OCI-LY1 (cell line): ENCODE measurements around the gene LTBP4.

Experiments used
- H2AFZ ChIP-seq: fragments of 200-600 bp; sonication (generic), shearing (Covaris generic); 2 replicates; pipeline ENCODE4 v1.6.0; 2014; ENCODE audit warnings: antibody characterized with exemption, mild to moderate bottlenecking, low read length
- H3F3A ChIP-seq: fragments of 200-600 bp; sonication (generic), shearing (Covaris generic); 2 replicates; pipeline ENCODE4 v1.6.0; 2014; ENCODE audit warnings: mild to moderate bottlenecking, antibody characterized with exemption, low read length, moderate library complexity; ENCODE audit not compliant: insufficient read depth
- H3K27ac ChIP-seq: fragments of 200-600 bp; sonication (generic); 2 replicates; pipeline ENCODE4 v1.5.1; 2014; ENCODE audit warnings: low read length, mixed run types, mild to moderate bottlenecking, low read depth; ENCODE audit not compliant: poor library complexity, severe bottlenecking
- H3K27me3 ChIP-seq: fragments of 200-600 bp; sonication (generic); 2 replicates; pipeline ENCODE4 v1.6.0; 2014; ENCODE audit warnings: antibody characterized with exemption, mild to moderate bottlenecking, low read length, moderate library complexity; ENCODE audit not compliant: insufficient read depth
- H3K36me3 ChIP-seq: fragments of 200-600 bp; sonication (generic); 2 replicates; pipeline ENCODE4 v1.6.1; 2014; ENCODE audit warnings: mild to moderate bottlenecking, antibody characterized with exemption, low read length, moderate library complexity, mixed read lengths; ENCODE audit not compliant: insufficient read depth
- H3K4me1 ChIP-seq: fragments of 200-600 bp; sonication (generic); 2 replicates; pipeline ENCODE4 v1.5.1; 2014; ENCODE audit warnings: mild to moderate bottlenecking, low read length, moderate library complexity; ENCODE audit not compliant: insufficient read depth, severe bottlenecking
- H3K4me2 ChIP-seq: fragments of 200-600 bp; sonication (generic), shearing (Covaris generic); 2 replicates; pipeline ENCODE4 v1.6.1; 2014; ENCODE audit warnings: low read length
- H3K4me3 ChIP-seq: fragments of 200-600 bp; sonication (generic); 2 replicates; pipeline ENCODE4 v1.5.1; 2014; ENCODE audit warnings: low read length, low read depth, mild to moderate bottlenecking, mixed read lengths; ENCODE audit not compliant: poor library complexity, severe bottlenecking
- H3K79me2 ChIP-seq: fragments of 200-600 bp; shearing (Covaris generic); 2 replicates; pipeline ENCODE4 v1.6.1; 2016; ENCODE audit warnings: mixed run types, low read length, mixed read lengths; ENCODE audit not compliant: insufficient read depth
- H3K9ac ChIP-seq: fragments of 200-600 bp; sonication (generic), shearing (Covaris generic); 2 replicates; pipeline ENCODE4 v1.6.1; 2014; ENCODE audit warnings: mild to moderate bottlenecking, low read length, mixed read lengths
- H3K9me2 ChIP-seq: fragments of 200-600 bp; sonication (generic), shearing (Covaris generic); 2 replicates; pipeline ENCODE4 v1.6.1; 2014; ENCODE audit warnings: low read depth, mild to moderate bottlenecking, low read length, mixed read lengths
- H3K9me3 ChIP-seq: fragments of 200-600 bp; shearing (Covaris generic); 2 replicates; pipeline ENCODE4 v1.6.1; 2014; ENCODE audit warnings: low read length, mixed read lengths
- H4K20me1 ChIP-seq: fragments of 200-600 bp; sonication (generic), shearing (Covaris generic); 2 replicates; pipeline ENCODE4 v1.6.0; 2016; ENCODE audit warnings: mild to moderate bottlenecking, low read length; ENCODE audit not compliant: insufficient read depth
- CTCF ChIP-seq: fragments of 200-600 bp; sonication (generic), shearing (Covaris generic); IDR thresholded peaks from 2 replicates; pipeline ENCODE4 v1.5.1; 2017; ENCODE audit warnings: mild to moderate bottlenecking, antibody characterized with exemption, low read length, moderate library complexity, mixed read lengths
- EZH2 ChIP-seq: fragments of 200-600 bp; sonication (generic), shearing (Covaris generic); IDR thresholded peaks from 2 replicates; pipeline ENCODE4 v1.8.0; 2017; ENCODE audit warnings: borderline replicate concordance, mixed run types, mild to moderate bottlenecking, antibody characterized with exemption, low read length, moderate library complexity, mixed read lengths

The LTBP4 gene

DNA sequence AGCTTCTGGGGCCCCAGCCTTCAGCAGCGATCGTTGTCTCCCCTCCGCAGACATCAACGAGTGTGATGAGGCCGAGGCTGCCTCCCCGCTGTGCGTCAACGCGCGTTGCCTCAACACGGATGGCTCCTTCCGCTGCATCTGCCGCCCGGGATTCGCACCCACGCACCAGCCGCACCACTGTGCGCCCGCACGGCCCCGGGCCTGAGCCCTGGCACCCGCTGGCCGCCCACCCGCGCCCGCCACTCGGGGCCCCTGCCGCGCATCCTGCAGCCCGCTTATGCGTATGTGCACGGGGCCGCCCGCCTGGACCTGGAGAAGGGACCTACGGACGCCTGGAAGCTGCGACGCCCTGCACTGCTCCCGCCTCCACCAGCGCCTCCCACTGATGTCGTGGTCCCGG, 28.2 kb downstream of the LTBP4 start:
- no peak for TF ChIP-seq EZH2
- TF ChIP-seq CTCF: no peak
- no peaks in the 10 kb centered on the region for H3K4me1 ChIP-seq

DNA sequence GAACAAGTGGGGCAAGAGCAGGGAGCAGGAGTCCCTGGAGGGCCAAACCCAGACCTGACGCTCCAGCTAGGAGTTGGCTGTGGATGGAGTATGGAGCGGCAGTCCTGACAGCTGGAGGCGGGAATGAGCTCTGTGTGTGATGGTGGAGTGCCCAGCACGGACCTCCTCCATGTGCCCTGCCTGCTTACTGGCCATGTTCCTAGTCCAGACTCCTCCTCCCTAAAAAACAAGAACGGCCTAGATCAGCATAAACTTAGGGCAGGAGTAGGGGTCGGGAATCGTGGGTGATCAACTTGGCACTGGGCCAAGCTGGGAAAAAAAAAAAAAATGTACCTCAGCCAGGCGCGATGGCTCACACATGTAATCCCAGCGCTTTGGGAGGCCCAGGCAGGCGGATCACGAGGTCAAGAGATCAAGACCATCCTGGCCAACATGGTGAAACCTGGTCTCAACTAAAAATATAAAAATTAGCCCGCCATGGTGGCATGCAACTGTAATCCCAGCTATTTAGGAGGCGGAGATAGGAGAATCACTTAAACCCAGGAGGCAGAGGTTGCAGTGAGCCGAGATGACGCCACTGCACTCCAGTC, 29.5 kb downstream of the LTBP4 start:
- Histone ChIP-seq H3F3A (no peaks in the 10 kb centered on the region), H3K9me2 (no peaks in the 10 kb centered on the region), H3K27ac (no peak overlapping the region), H3K4me1 (no peaks in the 10 kb centered on the region), H3K27me3 (no peaks in the 10 kb centered on the region), H3K9ac (no peak overlapping the region), H3K79me2 (no peaks in the 10 kb centered on the region), H3K4me3 (no peak overlapping the region), H4K20me1 (no peaks in the 10 kb centered on the region), H3K36me3 (peaks cover 21% of the 10 kb centered on the region), H3K4me2 (no peak overlapping the region), H2AFZ (no peak overlapping the region), H3K9me3 (no peaks in the 10 kb centered on the region)
- TF ChIP-seq CTCF: no peak
- no peak for TF ChIP-seq EZH2

More for the DNA sequence above, 28.2 kb downstream of the LTBP4 start:
- Histone ChIP-seq H3K27ac (no peak overlapping the region), H3K9me2 (no peaks in the 10 kb centered on the region), H4K20me1 (no peaks in the 10 kb centered on the region), H3K79me2 (no peaks in the 10 kb centered on the region), H3F3A (no peaks in the 10 kb centered on the region), H3K27me3 (no peaks in the 10 kb centered on the region), H3K9me3 (no peaks in the 10 kb centered on the region), H3K4me3 (no peak overlapping the region), H2AFZ (no peak overlapping the region), H3K36me3 (peaks cover 29% of the 10 kb centered on the region), H3K9ac (no peak overlapping the region), H3K4me2 (no peak overlapping the region)

DNA sequence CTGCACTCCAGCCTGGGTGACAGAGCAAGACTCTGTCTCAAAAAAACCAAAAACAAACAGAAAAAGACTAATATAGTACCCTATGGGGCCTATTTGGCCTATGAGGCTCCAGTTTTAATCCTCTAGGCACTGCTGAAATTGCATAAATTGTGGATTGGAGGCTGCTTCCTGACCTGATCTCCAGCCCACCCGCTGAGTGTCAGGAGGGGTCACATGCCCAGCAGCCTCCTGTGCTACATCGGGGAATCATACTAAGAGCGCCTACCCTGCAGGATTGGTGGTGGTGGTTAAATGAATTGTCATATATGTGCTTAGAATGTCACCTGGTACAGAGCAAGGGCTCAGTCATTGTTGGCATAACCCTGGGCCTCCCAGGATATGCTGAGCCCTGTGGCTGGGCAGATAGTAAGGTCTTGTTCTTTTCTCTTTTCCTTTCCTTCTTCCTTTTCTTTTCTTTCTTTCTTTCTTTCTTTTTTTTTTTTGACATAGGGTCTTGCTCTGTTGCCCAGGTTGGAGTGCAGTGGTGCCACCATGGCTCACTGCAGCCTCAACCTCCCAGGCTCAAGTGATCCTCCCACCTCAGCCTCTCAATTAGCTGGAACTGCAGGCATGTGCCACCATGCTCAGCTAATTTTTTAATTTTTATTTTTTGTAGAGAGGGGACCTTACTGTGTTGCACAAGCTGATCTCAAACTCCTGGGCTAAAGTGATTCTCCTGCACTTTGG, 31.3 kb downstream of the LTBP4 start:
- Histone ChIP-seq H3K27me3 (no peaks in the 10 kb centered on the region), H3K9me3 (no peaks in the 10 kb centered on the region), H3K9ac (no peak overlapping the region), H2AFZ (no peak overlapping the region), H4K20me1 (no peaks in the 10 kb centered on the region), H3K79me2 (no peaks in the 10 kb centered on the region), H3F3A (no peaks in the 10 kb centered on the region), H3K4me2 (no peak overlapping the region), H3K36me3 (peaks cover 8% of the 10 kb centered on the region), H3K27ac (no peak overlapping the region), H3K9me2 (no peaks in the 10 kb centered on the region), H3K4me1 (no peaks in the 10 kb centered on the region), H3K4me3 (no peak overlapping the region)
- TF ChIP-seq CTCF (no peak), EZH2 (no peak)
